ENCODE measurements around the gene CDKL4.
"Not testable (repeated sequence)": the region's sequence is repeated elsewhere in the genome, so short reads cannot be mapped to it uniquely, and the experiment has no call there.

Gene CDKL4

GRCh38 chr2:39144416-39144815 lies 99.4 kb downstream of the CDKL4 start:
- DNase-seq = no peak

- no peak for DNase-seq
These were observed 100.7 kb downstream of the CDKL4 start for GRCh38 chr2:39142904-39143605.

- DNase-seq = no peak
These were observed 102.2 kb downstream of the CDKL4 start for GRCh38 chr2:39141334-39142271.

- DNase-seq = not testable (repeated sequence)
These were observed 102.8 kb downstream of the CDKL4 start for GRCh38 chr2:39140948-39141333.

GRCh38 chr2:39140322-39140847 lies 103.4 kb downstream of the CDKL4 start:
- no peak for DNase-seq

DNA sequence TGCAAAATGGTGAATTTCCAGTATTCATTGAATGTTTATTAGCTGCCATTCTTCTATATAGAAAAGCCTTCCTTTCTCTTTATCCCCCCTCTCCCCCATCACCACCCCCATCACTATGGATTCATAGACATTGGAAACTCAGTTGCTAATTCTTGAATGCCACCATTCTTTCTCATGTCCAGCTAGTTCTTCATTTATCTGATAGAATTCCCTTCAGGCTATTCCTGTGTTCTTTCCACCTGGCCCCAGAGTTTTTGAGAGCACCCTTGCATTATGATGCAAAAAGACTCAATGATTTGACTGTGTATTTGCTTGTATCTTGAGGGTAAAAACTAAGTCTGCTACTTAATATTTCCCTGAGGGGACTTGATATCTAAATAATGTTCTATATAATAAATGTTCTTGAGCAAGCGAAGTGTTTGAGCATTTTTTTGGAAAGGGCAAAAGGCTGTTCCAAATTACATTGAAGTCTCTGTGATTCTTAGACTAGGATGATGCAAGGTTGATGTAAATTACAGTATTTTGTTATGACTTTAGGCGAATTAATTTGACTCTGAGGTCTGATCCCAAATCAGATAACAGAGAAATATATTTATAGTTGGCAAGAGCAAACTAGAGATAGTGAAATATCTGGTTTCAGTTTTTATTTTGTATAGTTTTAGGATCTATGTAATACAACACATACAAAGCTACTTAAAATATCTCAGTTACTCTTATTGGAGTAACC lies 104.1 kb downstream of the CDKL4 start:
- no peak for DNase-seq

DNA sequence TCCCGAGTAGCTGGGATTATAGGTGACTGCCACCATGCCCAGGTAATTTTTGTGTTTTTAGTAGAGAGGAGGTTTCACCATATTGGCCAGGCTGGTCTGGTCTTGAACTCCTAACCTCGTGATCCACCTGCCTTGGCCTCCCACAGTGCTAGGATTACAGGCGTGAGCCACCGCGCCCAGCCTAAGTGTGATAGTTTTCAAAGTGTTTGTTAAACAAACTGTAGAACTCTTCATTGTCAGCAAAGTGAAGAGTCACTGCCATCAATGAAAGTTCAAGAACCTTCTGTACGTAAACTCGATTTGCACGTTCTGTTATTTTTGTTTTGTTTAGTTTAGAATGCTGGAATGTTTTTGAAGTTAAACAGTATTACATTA lies 104.9 kb downstream of the CDKL4 start:
- no peak for DNase-seq

- DNase-seq = not testable (repeated sequence)
These were observed 105.5 kb downstream of the CDKL4 start for GRCh38 chr2:39138187-39138836.

GRCh38 chr2:39136799-39137198 lies 107.0 kb downstream of the CDKL4 start:
- DNase-seq = no peak

GRCh38 chr2:39135690-39136259 lies 108.0 kb downstream of the CDKL4 start:
- no peak for DNase-seq

DNA sequence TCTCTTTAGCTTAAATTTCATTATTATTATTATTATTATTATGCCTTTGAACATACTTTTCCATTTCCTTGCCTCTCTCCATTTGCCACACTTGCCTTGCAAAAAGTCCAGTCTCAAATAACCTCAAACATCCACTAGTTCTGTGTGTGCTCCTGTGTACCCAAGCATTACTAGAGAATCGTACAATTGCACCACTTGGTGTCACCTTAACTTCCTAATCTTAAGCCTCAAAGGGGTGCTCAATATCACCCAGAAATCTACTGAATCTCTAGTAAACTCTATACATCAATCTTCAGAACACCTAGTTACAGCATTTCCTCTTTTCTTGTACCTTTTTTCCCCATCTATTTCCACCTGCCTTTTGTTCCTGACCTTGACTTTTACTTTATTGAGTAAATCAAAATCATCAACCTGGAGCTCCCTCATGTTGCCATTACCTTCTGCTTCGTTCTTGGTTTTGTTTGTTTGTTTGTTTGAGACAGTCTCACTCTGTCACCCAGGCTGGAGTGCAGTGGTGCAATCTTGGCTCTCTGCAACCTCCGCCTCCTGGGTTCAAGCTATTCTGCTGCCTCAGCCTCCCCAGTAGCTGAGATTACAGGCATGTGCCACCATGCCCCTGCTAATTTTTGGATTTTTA lies 110.4 kb downstream of the CDKL4 start:
- DNase-seq = no peak

DNA sequence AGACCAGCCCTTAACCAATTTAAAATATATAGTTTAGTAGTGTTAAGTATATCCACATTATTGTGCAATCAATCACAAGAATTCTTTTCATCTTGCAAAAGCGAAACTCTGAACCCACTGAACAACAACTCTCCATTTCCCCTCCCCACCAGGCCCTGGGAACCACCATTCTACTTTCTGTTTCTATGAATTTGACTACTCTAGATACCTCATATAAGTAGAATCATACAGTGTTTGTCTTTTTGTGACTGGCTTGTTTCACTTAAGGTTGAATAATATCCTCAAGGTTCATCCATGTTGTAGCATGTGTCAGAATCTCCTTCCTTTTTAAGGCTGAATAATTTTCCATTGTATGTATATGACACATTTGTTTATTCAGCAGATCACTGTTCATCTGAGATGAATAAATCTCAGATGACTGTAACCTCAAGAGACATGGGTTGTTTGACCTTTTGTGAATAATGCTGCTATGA lies 114.8 kb downstream of the CDKL4 start:
- no peak for DNase-seq

GRCh38 chr2:39127973-39128372 lies 115.8 kb downstream of the CDKL4 start:
- DNase-seq = no peak
